AG04450 (cell line): ENCODE data around the gene STARD9. TPM values are rescaled to one million over a fixed set of nuclear protein-coding genes. Genes with fewer than 3 reads are reported as not detected.

Experiments
- CTCF ChIA-PET: fragments of 300-600, 350-600 bp; formaldehyde crosslinking; extraction: SDS; loops from one replicate; lab custom pipeline; 2022; ENCODE audit warnings: antibody characterized with exemption, inconsistent platforms; lab: Charles Lee
- POLR2A ChIA-PET: fragments of 350-600 bp; formaldehyde crosslinking; extraction: SDS; loops from one replicate; lab custom pipeline; 2021; ENCODE audit warnings: antibody characterized with exemption, inconsistent platforms; lab: Yijun Ruan, JAX
- DNase-seq: peaks from one replicate; pipeline ENCODE4 v3.0.0-alpha.2; 2011; ENCODE audit warnings: low read depth, low spot score
- H3K27ac ChIP-seq: one replicate; pipeline ENCODE4 v1.5.1; 2012; ENCODE audit warnings: low read depth, low read length, control low read depth
- H3K27me3 ChIP-seq: one replicate; pipeline ENCODE4 v1.6.0; 2012; ENCODE audit warnings: low read length; ENCODE audit not compliant: control insufficient read depth, insufficient read depth
- H3K4me3 ChIP-seq: 2 replicates; pipeline ENCODE4 v1.5.1; 2011; ENCODE audit warnings: mild to moderate bottlenecking, low read depth, low read length, control low read depth
- H3K9me3 ChIP-seq: 2 replicates; pipeline ENCODE4 v1.5.1; 2012; ENCODE audit warnings: low read length; ENCODE audit not compliant: control insufficient read depth, insufficient read depth
- CTCF ChIP-seq: IDR thresholded peaks from 2 replicates; pipeline ENCODE4 v1.5.1; 2011; ENCODE audit warnings: low read depth, low read length, control low read depth, inconsistent platforms
- polyA plus RNA-seq: library from polyadenylated mRNA; depleted of rRNA; stranded (reverse); fragments of >200 nt; gene quantifications from 2 replicates; pipeline ENCODE4 v1.2.3, GENCODE V29; 2011

Gene STARD9
- polyA plus RNA-seq, 1 experiment = 2.2 TPM

DNA sequence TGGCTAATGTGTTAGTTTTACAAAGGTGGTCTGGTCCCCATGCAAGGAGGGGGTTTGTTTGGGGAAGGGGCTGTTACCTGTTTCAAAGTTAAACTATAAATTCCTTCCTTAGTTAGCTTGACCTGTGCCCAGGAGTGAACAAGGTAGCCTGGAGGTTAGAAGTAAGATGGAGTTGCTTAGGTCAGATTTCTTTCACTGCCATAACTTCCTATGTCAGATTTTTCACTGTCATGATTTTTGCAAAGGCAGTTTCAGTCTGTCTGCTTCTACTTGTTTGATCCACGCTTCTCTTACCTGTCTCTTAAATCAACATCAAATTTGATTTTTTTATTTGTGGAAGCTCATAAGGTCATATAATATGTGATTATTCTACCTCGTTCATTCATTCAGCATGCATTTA lies 28.6 kb downstream of the STARD9 start:
- ChIA-PET CTCF (no interaction called here), POLR2A (no interaction called here)
- Histone ChIP-seq H3K4me3 (no peak overlapping the region), H3K27me3 (no peaks in the 10 kb centered on the region), H3K9me3 (no peaks in the 10 kb centered on the region), H3K27ac (no peak overlapping the region)
- DNase-seq = no peak
- TF ChIP-seq CTCF = no peak

DNA sequence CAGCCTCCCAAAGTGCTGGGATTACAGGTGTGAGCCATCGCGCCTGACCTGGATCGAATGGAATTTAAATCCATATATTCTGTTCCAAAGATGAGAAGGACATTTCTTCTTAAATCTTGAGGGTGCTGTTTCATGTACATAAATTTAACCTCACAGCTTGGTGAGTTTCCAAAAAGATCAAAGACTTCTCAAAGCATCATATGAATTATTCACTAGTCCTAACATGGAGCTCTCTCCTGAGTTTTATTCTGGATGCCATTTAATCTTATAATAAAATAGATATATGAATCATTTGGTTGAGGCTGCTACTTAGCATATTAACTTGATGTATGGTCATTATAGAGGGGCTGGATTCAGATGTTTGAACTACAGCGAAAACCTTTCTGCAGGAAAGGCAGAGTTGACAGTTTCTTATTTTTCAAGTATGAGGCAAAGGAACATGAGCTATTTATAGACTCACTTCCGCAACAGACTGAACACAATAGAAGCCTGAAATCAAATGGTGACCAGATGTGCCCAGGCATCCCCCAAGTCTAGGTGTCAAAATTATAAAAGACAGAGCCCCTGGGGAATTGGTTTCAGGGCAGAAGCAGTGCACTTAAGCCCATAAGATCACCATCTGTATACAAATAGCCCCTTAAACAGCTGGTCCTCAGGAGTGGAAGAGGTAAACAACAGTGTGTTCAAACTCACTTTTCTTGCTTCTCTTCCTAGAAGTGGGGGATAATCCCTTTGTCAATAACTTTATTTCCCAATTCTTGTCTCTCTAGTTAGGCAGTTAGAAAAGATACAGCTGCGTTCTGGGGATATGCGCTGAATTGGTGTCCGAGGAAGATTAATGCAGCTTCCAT lies 29.7 kb downstream of the STARD9 start:
- ChIA-PET POLR2A (no interaction called here), CTCF (interaction anchor here (0.6 kb wide), 1 partner anchor 129 kb away, joined by 4 read pairs; no protein-coding TSS in a partner anchor)
- H3K4me3 ChIP-seq = no peak overlapping the region
- no peaks in the 10 kb centered on the region for H3K9me3 ChIP-seq
- TF ChIP-seq CTCF = no peak
- no peak for DNase-seq
- H3K27ac ChIP-seq = no peak overlapping the region
- no peaks in the 10 kb centered on the region for H3K27me3 ChIP-seq

DNA sequence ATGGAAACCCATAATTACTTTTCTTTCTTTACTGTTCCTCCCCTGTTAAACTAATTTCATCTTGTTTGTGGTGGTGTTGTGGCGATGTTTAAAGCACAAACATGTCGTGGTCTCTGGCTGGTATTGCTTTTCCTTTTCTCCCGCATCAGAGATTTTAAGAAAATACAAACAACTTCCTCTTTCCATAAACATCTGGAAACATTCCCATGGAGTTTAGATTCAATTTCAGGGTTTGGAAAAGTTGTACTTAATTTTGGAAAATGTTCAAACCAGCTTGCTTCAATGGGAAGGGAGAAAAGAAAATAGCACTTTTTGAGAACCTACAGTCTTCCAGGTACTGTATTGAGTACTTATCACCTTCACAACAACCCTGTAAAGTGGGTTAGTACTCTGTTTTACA lies 30.4 kb downstream of the STARD9 start:
- Histone ChIP-seq H3K27me3 (no peaks in the 10 kb centered on the region), H3K9me3 (no peaks in the 10 kb centered on the region), H3K4me3 (no peak overlapping the region), H3K27ac (no peak overlapping the region)
- ChIA-PET POLR2A (no interaction called here), CTCF (no interaction called here)
- no peak for TF ChIP-seq CTCF
- DNase-seq = no peak

DNA sequence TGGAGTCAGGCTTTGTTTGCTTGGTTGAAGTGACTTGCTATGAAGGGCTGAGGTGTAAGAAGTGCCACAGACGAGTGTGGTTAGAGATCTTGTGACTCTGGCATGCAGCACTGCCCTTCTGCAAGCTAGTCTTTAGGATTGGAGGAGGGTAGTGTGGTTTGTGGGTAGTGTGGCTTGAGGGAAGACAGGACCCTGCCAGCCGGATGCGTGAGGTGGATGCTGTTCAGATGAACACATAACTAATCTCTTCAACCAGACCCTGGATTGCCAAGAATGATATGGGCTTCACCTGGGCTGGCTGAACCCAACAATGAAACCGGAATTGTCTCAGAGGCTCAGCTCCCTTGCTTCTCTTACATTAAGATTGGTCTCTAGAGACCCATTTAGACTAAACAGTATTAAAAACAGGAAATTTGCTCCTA lies 32.7 kb downstream of the STARD9 start:
- H3K9me3 ChIP-seq = no peaks in the 10 kb centered on the region
- no peak overlapping the region for H3K4me3 ChIP-seq
- no peak for TF ChIP-seq CTCF
- ChIA-PET POLR2A (no interaction called here), CTCF (no interaction called here)
- no peaks in the 10 kb centered on the region for H3K27me3 ChIP-seq
- H3K27ac ChIP-seq = no peak overlapping the region
- no peak for DNase-seq

DNA sequence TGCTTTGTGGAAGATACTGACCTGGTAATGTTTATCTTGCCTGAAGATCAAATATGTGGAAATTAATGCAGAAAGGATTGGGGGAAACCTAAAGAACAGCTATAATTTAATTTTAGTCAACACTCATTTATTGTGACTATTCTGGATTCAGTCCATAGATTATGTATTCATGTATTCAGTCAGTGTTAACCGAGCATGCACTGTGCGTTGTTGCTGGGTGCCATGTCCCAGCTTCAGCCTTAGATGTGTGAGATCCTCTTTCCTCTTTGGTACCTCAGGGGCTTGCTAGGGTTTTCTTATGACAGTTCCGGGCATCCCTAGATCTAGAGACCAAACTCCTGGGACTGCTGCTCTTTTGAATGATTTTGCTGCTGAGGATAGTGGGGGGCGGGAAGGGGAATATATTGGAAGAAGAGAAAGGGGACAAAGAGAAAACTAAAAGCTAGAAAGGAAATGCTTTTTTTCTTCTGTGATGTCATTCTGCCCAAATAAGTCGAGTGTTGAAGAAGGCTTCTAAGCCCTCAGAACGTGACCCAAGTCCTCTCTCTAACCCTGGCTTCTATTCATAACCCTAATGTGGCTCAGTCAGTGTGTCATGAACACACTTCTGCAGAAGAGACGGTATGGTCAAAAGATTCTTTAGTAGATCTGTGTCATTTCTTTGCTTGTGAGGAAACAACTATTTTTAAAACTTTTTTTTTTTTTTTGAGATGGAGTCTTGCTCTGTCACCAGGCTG lies 33.5 kb downstream of the STARD9 start:
- ChIA-PET CTCF (no interaction called here), POLR2A (no interaction called here)
- TF ChIP-seq CTCF = no peak
- no peaks in the 10 kb centered on the region for H3K9me3 ChIP-seq
- no peak overlapping the region for H3K4me3 ChIP-seq
- no peak for DNase-seq
- H3K27ac ChIP-seq = no peak overlapping the region
- H3K27me3 ChIP-seq = no peaks in the 10 kb centered on the region
